ENCODE measurements around the gene LTBR.
"Not testable (repeated sequence)": the region's sequence is repeated elsewhere in the genome, so short reads cannot be mapped to it uniquely, and the experiment has no call there.

The LTBR gene

DNA sequence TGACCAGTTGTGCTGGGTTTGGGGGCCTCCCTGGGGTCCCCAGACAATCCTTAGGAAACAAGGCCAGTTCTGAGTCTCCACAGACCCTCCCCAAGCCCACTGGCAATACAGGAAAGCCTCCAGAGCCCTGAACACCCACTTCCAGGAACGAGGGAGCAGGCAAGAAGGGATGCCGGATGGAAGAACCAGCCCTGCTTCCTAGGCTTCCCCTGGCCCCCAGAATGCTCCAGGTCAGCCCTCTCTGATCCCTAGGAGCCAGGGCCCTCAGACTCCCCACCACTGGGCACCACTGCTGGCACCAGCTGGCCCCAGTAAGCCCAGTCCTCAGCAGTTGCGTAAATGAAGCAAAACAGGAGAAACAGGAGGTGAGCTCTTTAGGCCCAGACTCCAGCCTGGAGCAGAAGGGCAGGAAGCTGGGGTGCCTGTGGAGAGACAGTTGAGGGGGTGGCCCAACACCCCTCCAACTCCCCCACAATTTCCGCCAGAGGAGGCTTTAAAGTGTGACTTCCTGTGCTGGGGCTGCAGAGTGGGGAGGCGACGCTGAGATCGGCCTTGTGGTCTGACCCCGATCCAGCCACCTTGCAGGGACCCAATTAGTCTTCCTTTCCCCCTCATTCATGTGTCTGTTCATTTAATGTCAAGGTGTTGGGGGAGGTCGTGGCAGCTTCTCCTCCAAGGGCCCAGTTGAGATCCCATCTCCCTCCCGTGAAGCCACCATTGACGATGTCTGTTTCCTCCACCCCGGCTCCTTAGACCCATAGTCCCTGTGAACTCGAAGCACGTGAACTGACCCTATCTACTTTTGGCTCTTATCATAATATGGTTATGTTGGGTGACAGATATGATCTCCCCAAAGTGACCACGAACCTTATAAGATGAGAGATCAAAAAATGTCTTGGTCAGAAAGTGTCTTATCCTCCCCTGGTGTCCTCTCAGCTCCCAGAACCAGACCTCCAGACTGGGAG lies 46.8 kb upstream of the LTBR start:
- Histone ChIP-seq H3K4me1 (ENCODE audit: control insufficient read depth, insufficient read depth, low read length) (peaks cover 28% of the 10 kb centered on the region), H3K36me3 (ENCODE audit: control insufficient read depth in 2 of 2, insufficient read depth in 1 of 2, low read length in 2 of 2) (peaks cover 6 to 38% of the 10 kb centered on the region in 2 experiments), H3K4me3 (ENCODE audit: low read depth, low read length) (no peak overlapping the region; the same call in 1 of the 2 replicates), H3K9me3 (ENCODE audit: control insufficient read depth, insufficient read depth, low read depth, low read length) (no peaks in the 10 kb centered on the region), H3K27ac (ENCODE audit: extremely low read depth, low read depth, low read length) (peak overlapping the region; percentile 90)
- TF ChIP-seq ZNF10 (tag by site-specific recombination; IDR thresholded peaks at IDR 0.05): peak; percentile 78
- TF ChIP-seq, protein P1, sequence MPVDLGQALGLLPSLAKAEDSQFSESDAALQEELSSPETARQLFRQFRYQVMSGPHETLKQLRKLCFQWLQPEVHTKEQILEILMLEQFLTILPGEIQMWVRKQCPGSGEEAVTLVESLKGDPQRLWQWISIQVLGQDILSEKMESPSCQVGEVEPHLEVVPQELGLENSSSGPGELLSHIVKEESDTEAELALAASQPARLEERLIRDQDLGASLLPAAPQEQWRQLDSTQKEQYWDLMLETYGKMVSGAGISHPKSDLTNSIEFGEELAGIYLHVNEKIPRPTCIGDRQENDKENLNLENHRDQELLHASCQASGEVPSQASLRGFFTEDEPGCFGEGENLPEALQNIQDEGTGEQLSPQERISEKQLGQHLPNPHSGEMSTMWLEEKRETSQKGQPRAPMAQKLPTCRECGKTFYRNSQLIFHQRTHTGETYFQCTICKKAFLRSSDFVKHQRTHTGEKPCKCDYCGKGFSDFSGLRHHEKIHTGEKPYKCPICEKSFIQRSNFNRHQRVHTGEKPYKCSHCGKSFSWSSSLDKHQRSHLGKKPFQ (tag by site-specific recombination; IDR thresholded peaks at IDR 0.05): no peak
- ChIA-PET POLR2A (interaction anchor here (0.6 to 4.6 kb wide), 16 partner anchors 8 to 352 kb away, joined by 3 to 37 read pairs (median 5); partner anchors contain the start of genes GAPDH, MRPL51, VAMP1 and ZNF384), CTCF (interaction anchor here (0.5 to 3.0 kb wide), 15 partner anchors 10 to 776 kb away, joined by 3 to 23 read pairs (median 4); partner anchors contain the start of gene SCNN1A)

DNA sequence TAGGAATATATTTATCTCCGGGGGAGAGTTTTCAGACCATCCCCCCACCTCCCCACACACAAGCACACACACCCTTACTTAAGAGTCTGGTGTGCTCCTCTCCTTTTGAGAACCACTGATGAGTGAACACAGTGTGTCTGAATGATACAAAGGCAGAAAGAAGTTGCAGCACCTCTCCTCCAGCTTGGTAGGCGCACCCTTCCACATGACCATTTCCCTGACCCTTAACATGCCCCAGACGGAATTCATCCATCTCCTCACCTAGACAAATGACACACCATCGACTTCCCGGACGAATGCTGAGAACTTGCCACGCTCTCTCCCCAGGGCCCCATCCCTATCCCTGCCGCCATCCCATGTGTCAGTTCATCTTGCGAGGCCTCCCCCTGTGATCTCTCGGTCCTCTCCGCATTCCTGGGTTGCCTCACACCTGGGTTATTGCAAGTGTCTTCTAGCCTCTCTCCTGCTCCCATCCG lies 46.0 kb upstream of the LTBR start:
- POLR2A ChIA-PET: interaction anchor here (2.2 to 4.6 kb wide), 4 partner anchors 33 to 197 kb away, joined by 8 to 37 read pairs (median 26); partner anchors contain the start of genes GAPDH and VAMP1
- no peaks in the 10 kb centered on the region for H3K9me3 ChIP-seq (ENCODE audit: control insufficient read depth, insufficient read depth, low read depth, low read length)
- peak overlapping the region; percentile 90; the same call in 1 of the 2 replicates for H3K27ac ChIP-seq (ENCODE audit: extremely low read depth, low read depth, low read length)
- TF ChIP-seq ZFHX2 (tag by site-specific recombination; conservative IDR thresholded peaks at IDR 0.05): no peak
- no peak for TF ChIP-seq KLF10 (tag by site-specific recombination; IDR thresholded peaks at IDR 0.05)
- TF ChIP-seq ZIC2 (tag by site-specific recombination; IDR thresholded peaks at IDR 0.05): peak; percentile 66
- H3K36me3 ChIP-seq (ENCODE audit: control insufficient read depth in 2 of 2, insufficient read depth in 1 of 2, low read length in 2 of 2): peaks cover 3 to 29% of the 10 kb centered on the region in 2 experiments; a peak in 2 of 3 replicates
- CTCF ChIA-PET: interaction anchor here (1.2 to 1.5 kb wide), 3 partner anchors 15 to 115 kb away, joined by 3 to 4 read pairs (median 3); no protein-coding TSS in a partner anchor
- no peak overlapping the region for H3K4me3 ChIP-seq (ENCODE audit: low read depth, low read length)
- H3K4me1 ChIP-seq (ENCODE audit: control insufficient read depth, insufficient read depth, low read length): peaks cover 29% of the 10 kb centered on the region

DNA sequence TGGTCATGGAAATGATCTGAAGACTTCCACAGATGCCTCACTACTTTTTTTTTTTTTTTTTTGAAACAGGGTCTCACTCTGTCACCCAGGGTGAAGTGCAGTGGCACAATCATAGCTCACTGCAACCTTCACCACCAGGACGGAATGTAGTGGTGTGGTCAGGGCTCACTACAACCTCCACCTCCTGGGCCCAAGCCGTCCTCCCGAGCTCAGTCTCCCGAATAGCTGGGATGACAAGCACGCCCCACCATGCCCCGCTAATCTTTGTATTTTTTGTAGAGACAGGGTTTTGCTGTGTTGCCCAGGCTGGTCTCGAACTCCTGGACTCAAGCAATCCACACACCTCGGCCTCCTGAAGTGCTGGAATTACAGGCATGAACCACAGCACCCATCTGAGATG lies 45.4 kb upstream of the LTBR start:
- H3K4me1 ChIP-seq (ENCODE audit: control insufficient read depth, insufficient read depth, low read length): peaks cover 29% of the 10 kb centered on the region
- ChIA-PET POLR2A (interaction anchor here (0.9 to 4.6 kb wide), 5 partner anchors 14 to 196 kb away, joined by 3 to 37 read pairs (median 8); partner anchors contain the start of genes GAPDH and VAMP1), CTCF (interaction anchor here (0.6 to 1.4 kb wide), 4 partner anchors 13 to 180 kb away, joined by 3 to 4 read pairs (median 4); no protein-coding TSS in a partner anchor)
- not testable (repeated sequence) for H3K9me3 ChIP-seq (ENCODE audit: control insufficient read depth, insufficient read depth, low read depth, low read length); H3K27ac ChIP-seq (ENCODE audit: extremely low read depth, low read depth, low read length); H3K4me3 ChIP-seq (ENCODE audit: low read depth, low read length)
- peaks cover 3 to 24% of the 10 kb centered on the region in 2 experiments; a peak in 2 of 3 replicates for H3K36me3 ChIP-seq (ENCODE audit: control insufficient read depth in 2 of 2, insufficient read depth in 1 of 2, low read length in 2 of 2)

DNA sequence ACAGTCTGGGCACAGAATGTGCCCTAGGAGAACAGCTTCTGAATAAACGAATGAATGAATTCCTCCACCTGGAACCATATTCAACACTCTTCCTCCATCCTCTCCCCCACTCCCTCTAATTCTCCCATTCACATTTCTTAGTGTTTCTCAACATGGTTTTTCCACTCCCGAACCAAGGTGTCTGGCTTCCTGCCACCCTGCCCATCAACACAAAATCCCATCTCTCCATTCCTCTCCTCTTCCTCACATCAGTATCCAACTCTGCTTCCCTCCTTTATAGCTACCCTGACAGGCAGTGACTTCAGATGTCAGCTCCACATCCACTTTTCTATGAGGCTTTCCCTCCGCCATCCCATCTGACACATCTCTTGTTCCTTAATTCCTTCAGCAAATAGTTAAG lies 45.0 kb upstream of the LTBR start:
- Histone ChIP-seq H3K4me3 (ENCODE audit: low read depth, low read length) (no peak overlapping the region), H3K4me1 (ENCODE audit: control insufficient read depth, insufficient read depth, low read length) (peaks cover 29% of the 10 kb centered on the region), H3K9me3 (ENCODE audit: control insufficient read depth, insufficient read depth, low read depth, low read length) (no peaks in the 10 kb centered on the region), H3K27ac (ENCODE audit: extremely low read depth, low read depth, low read length) (no peak overlapping the region), H3K36me3 (ENCODE audit: control insufficient read depth in 2 of 2, insufficient read depth in 1 of 2, low read length in 2 of 2) (peaks cover 3 to 20% of the 10 kb centered on the region in 2 experiments; a peak in 2 of 3 replicates)
- TF ChIP-seq ZNF366 (tag by site-specific recombination; conservative IDR thresholded peaks at IDR 0.05): peak; percentile 79
- TF ChIP-seq, protein P2, sequence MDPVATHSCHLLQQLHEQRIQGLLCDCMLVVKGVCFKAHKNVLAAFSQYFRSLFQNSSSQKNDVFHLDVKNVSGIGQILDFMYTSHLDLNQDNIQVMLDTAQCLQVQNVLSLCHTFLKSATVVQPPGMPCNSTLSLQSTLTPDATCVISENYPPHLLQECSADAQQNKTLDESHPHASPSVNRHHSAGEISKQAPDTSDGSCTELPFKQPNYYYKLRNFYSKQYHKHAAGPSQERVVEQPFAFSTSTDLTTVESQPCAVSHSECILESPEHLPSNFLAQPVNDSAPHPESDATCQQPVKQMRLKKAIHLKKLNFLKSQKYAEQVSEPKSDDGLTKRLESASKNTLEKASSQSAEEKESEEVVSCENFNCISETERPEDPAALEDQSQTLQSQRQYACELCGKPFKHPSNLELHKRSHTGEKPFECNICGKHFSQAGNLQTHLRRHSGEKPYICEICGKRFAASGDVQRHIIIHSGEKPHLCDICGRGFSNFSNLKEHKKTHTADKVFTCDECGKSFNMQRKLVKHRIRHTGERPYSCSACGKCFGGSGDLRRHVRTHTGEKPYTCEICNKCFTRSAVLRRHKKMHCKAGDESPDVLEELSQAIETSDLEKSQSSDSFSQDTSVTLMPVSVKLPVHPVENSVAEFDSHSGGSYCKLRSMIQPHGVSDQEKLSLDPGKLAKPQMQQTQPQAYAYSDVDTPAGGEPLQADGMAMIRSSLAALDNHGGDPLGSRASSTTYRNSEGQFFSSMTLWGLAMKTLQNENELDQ (tag by site-specific recombination; IDR thresholded peaks at IDR 0.05; ENCODE audit: low read depth): no peak
- TF ChIP-seq PRDM1 (tag by site-specific recombination; IDR thresholded peaks at IDR 0.05): peak; percentile 51; the same call in 1 of the 2 replicates
- CTCF ChIA-PET: interaction anchor here (0.6 to 1.4 kb wide), 5 partner anchors 13 to 180 kb away, joined by 3 to 4 read pairs (median 4); no protein-coding TSS in a partner anchor
- POLR2A ChIA-PET: interaction anchor here (0.9 to 2.6 kb wide), 4 partner anchors 14 to 195 kb away, joined by 3 to 16 read pairs (median 7); partner anchors contain the start of genes GAPDH and VAMP1
